ENCODE data around the gene BFSP1.
A peak's percentile ranks its signal among the peaks of the same experiment; 100 is the strongest.

BFSP1 gene

GRCh38 chr20:17556837-17557674, 25.9 kb upstream of the BFSP1 start:
- DNase-seq, result no peak

- no peak for DNase-seq
Observed at GRCh38 chr20:17555106-17555505, 23.9 kb upstream of the BFSP1 start.

GRCh38 chr20:17549131-17549530, 18.0 kb upstream of the BFSP1 start:
- DNase-seq, result no peak

GRCh38 chr20:17545127-17545526, 13.9 kb upstream of the BFSP1 start:
- no peak for DNase-seq

- no peak for DNase-seq
Observed at GRCh38 chr20:17543531-17544131, 12.5 kb upstream of the BFSP1 start.

- DNase-seq, result no peak
Observed at GRCh38 chr20:17542993-17543412, 11.8 kb upstream of the BFSP1 start.

- no peak for DNase-seq
Observed at GRCh38 chr20:17542481-17542880, 11.3 kb upstream of the BFSP1 start.

- DNase-seq, result no peak
Observed at GRCh38 chr20:17541996-17542395, 10.8 kb upstream of the BFSP1 start.

- no peak for DNase-seq
Observed at GRCh38 chr20:17541596-17541995, 10.4 kb upstream of the BFSP1 start.

GRCh38 chr20:17538517-17539170, 7.5 kb upstream of the BFSP1 start:
- peak; percentile 4 for DNase-seq

GRCh38 chr20:17537959-17538358, 6.8 kb upstream of the BFSP1 start:
- no peak for DNase-seq

- DNase-seq, result peak; percentile 81
Observed at GRCh38 chr20:17536944-17537444, 5.8 kb upstream of the BFSP1 start.

- no peak for DNase-seq
Observed at GRCh38 chr20:17534077-17534476, 2.9 kb upstream of the BFSP1 start.

- DNase-seq, result peak; percentile 30
Observed at GRCh38 chr20:17533396-17533795, 2.2 kb upstream of the BFSP1 start.

GRCh38 chr20:17531665-17532025, 466 bp upstream of the BFSP1 start:
- no peak for DNase-seq

- no peak for DNase-seq
Observed at GRCh38 chr20:17530153-17530552, 1.0 kb downstream of the BFSP1 start.

GRCh38 chr20:17529586-17529985, 1.6 kb downstream of the BFSP1 start:
- no peak for DNase-seq

GRCh38 chr20:17525650-17526049, 5.5 kb downstream of the BFSP1 start:
- DNase-seq, result peak; percentile 49

GRCh38 chr20:17525132-17525531, 6.0 kb downstream of the BFSP1 start:
- no peak for DNase-seq

GRCh38 chr20:17524560-17524959, 6.6 kb downstream of the BFSP1 start:
- no peak for DNase-seq

GRCh38 chr20:17523326-17523725, 7.9 kb downstream of the BFSP1 start:
- DNase-seq, result no peak

- no peak for DNase-seq
Observed at GRCh38 chr20:17522528-17522927, 8.7 kb downstream of the BFSP1 start.

GRCh38 chr20:17520583-17520982, 10.6 kb downstream of the BFSP1 start:
- no peak for DNase-seq

Data from CD4-positive, alpha-beta T cell treated with Interleukin-21 for 1 hour (primary cell).